Muscle of leg (tissue), 11 donors: ENCODE measurements around the gene KLHDC7B. TPM values are rescaled to one million over a fixed set of nuclear protein-coding genes. Genes with fewer than 3 reads are reported as not detected.

Experiments
- DNase-seq: peaks from one replicate; pipeline ENCODE4 v3.0.0; 2013
- H3K27ac ChIP-seq: one replicate; pipeline ENCODE4 v1.5.1; 2013; ENCODE audit warnings: mild to moderate bottlenecking, low read length, control low read depth
- H3K27me3 ChIP-seq: one replicate; pipeline ENCODE4 v1.6.1; 2013; ENCODE audit warnings: low read length; ENCODE audit not compliant: control insufficient read depth, insufficient read depth
- H3K36me3 ChIP-seq: one replicate; pipeline ENCODE4 v1.6.1; 2013; ENCODE audit warnings: low read length; ENCODE audit not compliant: control insufficient read depth, insufficient read depth
- H3K4me1 ChIP-seq: one replicate; pipeline ENCODE4 v1.6.1; 2013; ENCODE audit warnings: low read length; ENCODE audit not compliant: control insufficient read depth, insufficient read depth
- H3K4me3 ChIP-seq: one replicate; pipeline ENCODE4 v1.5.1; 2013; ENCODE audit warnings: low read length, control low read depth
- H3K9me3 ChIP-seq: replicated peaks from 2 replicates; pipeline ENCODE4 v1.6.1; 2013; ENCODE audit warnings: low read depth, low read length; ENCODE audit not compliant: control insufficient read depth
- WGBS: methylation state at CpG from one replicate; pipeline ENCODE4 v1.1.5; 2013; ENCODE audit warnings: missing lambda C conversion rate; ENCODE audit not compliant: insufficient coverage; 5-methylcytosine and 5-hydroxymethylcytosine counted together
- polyA plus RNA-seq, 8 donors: library from polyadenylated mRNA; unstranded; fragments of 120-200 nt; gene quantifications; one replicate each; pipeline versions ENCODE4 v1.2.1 to v1.2.3, GENCODE V29; 2013; ENCODE audit warnings: inconsistent platforms in 1 of 8, low replicate concordance in 1 of 8; ENCODE audit not compliant: insufficient read length in 8 of 8, insufficient read depth in 1 of 8
- total RNA-seq: library from RNA; stranded (reverse); fragments of 120-200 nt; gene quantifications from one replicate; pipeline ENCODE4 v1.2.4, GENCODE V29; 2013

The KLHDC7B gene
- total and polyA plus RNA-seq, 9 donors: 0.03 to 0.35 (median 0.07) TPM; not detected in 5

DNA sequence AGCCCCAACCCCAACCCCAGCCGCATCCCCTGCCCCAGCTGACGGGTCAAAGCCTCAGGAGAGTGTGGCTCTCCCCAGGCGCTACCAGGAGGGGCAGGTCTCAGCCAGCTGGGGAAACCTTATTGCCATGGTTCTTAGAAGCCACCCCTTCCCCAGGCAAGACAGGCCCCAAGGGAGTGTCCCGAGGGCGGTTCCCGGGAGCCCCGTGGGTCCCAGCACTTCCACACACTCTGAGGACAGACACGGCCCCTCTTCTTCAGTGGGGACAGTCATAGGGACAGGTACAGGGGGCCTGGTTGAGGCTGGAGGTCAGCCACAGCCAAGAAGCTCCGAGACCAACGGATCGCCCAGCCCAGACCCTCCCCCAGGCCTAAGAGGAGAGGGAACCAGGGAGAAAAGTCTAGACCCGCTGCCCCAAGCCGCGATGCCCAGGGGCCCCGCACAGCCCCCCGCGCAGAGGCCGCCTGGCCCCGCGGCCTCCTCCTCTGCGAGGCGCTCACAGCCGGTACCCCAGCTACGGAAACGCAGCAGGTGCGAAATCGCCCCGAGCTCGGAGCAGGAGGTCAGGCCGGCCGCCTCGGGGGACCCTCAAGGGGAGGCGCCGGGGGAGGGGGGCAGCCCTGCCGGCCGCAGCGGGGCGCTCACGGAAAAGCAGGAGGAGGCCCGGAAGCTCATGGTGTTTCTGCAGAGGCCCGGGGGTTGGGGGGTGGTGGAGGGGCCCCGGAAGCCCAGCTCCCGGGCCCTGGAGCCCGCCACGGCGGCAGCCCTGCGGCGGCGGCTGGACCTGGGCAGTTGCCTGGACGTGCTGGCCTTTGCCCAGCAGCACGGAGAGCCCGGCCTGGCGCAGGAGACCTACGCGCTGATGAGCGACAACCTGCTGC, 2.6 kb downstream of the KLHDC7B start:
- H3K27me3 ChIP-seq: peaks cover 70% of the 10 kb centered on the region
- no peak overlapping the region for H3K27ac ChIP-seq
- H3K4me3 ChIP-seq: peak overlapping the region; percentile 8
- WGBS: 2% methylated on average over 50 of the region's 56 CpGs
- no peaks in the 10 kb centered on the region for H3K9me3 ChIP-seq
- no peak for DNase-seq
- no peaks in the 10 kb centered on the region for H3K36me3 ChIP-seq
- peaks cover 13% of the 10 kb centered on the region for H3K4me1 ChIP-seq

DNA sequence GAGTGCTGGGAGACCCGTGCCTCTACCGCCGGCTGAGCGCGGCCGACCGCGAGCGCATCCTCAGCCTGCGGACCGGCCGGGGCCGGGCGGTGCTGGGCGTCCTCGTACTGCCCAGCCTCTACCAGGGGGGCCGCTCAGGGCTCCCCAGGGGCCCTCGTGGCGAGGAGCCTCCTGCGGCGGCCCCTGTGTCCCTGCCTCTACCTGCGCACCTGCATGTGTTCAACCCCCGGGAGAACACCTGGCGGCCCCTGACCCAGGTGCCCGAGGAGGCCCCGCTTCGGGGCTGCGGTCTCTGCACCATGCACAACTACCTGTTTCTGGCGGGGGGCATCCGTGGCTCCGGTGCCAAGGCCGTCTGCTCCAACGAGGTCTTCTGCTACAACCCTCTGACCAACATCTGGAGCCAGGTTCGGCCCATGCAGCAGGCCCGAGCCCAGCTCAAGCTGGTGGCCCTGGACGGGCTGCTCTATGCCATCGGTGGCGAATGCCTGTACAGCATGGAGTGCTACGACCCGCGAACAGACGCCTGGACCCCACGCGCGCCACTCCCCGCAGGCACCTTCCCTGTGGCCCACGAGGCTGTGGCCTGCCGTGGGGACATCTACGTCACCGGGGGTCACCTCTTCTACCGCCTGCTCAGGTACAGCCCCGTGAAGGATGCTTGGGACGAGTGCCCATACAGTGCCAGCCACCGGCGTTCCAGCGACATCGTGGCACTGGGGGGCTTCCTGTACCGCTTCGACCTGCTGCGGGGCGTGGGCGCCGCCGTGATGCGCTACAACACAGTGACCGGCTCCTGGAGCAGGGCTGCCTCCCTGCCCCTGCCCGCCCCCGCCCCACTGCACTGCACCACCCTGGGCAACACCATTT, 3.5 kb downstream of the KLHDC7B start:
- Histone ChIP-seq H3K9me3 (no peaks in the 10 kb centered on the region), H3K4me3 (no peak overlapping the region), H3K4me1 (peaks cover 10% of the 10 kb centered on the region), H3K36me3 (no peaks in the 10 kb centered on the region), H3K27ac (no peak overlapping the region), H3K27me3 (peaks cover 61% of the 10 kb centered on the region)
- WGBS: 64% methylated on average over 61 of the region's 68 CpGs
- DNase-seq: no peak

DNA sequence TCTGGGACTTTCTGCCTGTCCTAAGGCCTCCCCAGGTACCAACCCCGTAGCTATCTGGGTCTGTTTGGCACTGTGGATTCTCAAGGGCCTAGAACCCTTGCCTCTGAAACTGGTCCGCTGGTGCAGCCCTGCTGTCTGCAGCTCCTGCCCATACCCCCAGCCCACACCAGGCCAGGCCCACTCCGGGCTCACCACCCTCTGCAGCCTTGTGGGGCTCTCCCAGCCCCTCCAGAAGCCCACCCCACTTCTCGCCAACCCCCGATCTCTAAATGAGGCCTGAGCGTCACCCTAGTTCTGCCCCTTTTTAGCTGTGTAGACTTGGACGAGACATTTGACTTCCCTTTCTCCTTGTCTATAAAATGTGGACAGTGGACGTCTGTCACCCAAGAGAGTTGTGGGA, 4.7 kb downstream of the KLHDC7B start:
- Histone ChIP-seq H3K36me3 (no peaks in the 10 kb centered on the region), H3K27me3 (peaks cover 49% of the 10 kb centered on the region), H3K4me1 (peaks cover 4% of the 10 kb centered on the region), H3K9me3 (no peaks in the 10 kb centered on the region), H3K27ac (no peak overlapping the region), H3K4me3 (no peak overlapping the region)
- DNase-seq: no peak
- WGBS: 83% methylated on average over 7 of the region's 8 CpGs

DNA sequence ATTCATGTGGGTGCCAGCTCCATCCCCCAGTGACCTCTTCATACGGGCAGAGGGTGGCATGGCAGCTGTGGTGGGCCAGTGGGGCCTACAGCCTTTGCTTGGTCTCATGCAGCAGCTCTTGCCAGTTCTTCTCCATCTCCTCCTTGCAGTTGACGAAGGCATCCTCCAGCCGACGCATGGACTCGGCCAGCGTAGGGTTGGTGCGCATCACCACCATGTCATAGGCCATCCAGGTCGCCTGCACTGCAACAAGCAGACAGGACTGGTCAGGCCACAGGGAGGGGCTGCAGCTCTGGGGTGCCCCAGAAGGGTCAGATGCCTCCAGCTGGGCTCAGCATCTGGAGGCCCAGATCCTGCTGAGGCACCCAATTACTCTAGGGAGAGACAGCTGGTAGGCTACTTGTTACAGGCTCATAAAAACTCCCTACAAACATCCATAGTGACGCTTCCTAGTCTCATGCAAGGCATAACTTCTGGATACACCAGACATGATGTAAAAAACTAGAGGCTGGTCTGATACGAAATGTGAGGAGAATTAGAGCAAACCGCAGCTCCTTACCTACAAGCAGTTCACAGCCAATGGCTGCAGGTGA, 5.6 kb downstream of the KLHDC7B start:
- no peaks in the 10 kb centered on the region for H3K36me3 ChIP-seq
- H3K4me1 ChIP-seq: peaks cover 4% of the 10 kb centered on the region
- no peak overlapping the region for H3K4me3 ChIP-seq
- no peak for DNase-seq
- no peaks in the 10 kb centered on the region for H3K9me3 ChIP-seq
- H3K27ac ChIP-seq: no peak overlapping the region
- peaks cover 40% of the 10 kb centered on the region for H3K27me3 ChIP-seq
- WGBS: 89% methylated on average over 8 of the region's 11 CpGs

DNA sequence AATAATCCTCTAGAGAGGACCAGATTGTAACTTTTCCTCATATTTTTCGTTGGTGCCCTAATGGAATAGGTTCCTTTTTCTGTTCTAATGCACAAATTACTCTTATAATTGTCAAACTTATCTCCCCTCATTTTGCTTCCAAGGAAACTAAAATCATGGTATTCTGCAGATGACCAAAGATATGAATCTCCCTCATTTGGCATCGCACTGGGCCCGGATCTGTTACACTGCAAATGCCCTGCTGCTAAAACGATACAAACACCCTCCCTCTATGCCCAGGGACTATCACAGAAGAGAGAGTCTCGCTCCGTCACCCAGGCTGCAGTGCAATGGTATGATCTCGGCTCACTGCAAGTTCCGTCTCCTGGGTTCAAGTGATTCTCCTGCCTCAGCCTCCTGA, 7.6 kb downstream of the KLHDC7B start:
- no peaks in the 10 kb centered on the region for H3K9me3 ChIP-seq
- H3K27me3 ChIP-seq: peaks cover 22% of the 10 kb centered on the region
- no peak overlapping the region for H3K27ac ChIP-seq
- DNase-seq: no peak
- H3K36me3 ChIP-seq: no peaks in the 10 kb centered on the region
- 95% methylated on average over 6 of the region's 8 CpGs for WGBS
- no peak overlapping the region for H3K4me3 ChIP-seq
- peaks cover under 1% of the 10 kb centered on the region for H3K4me1 ChIP-seq

DNA sequence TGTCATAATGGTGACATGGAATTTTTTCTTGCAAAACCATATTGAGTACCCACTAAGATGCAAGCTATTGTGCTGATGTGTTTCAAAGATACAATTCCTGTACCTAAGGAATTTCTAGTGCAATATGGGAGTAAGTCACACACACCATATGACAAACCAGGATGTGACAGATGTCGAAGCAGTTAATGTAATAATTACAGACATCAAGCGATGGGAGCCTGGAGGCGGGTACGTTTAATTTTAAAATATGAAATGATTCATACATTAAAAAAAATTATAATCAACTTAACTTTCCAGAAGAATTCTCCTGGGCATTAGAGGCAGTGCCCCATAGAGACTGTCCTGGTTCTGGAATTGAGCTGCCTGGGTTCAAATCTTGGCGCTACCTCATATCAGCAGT, 11.0 kb downstream of the KLHDC7B start:
- Histone ChIP-seq H3K9me3 (no peaks in the 10 kb centered on the region), H3K4me1 (no peaks in the 10 kb centered on the region), H3K27ac (no peak overlapping the region), H3K27me3 (peaks cover 8% of the 10 kb centered on the region), H3K4me3 (no peak overlapping the region), H3K36me3 (no peaks in the 10 kb centered on the region)
- no CpG with 5 or more reads among the region's 5 CpGs for WGBS
- DNase-seq: no peak

DNA sequence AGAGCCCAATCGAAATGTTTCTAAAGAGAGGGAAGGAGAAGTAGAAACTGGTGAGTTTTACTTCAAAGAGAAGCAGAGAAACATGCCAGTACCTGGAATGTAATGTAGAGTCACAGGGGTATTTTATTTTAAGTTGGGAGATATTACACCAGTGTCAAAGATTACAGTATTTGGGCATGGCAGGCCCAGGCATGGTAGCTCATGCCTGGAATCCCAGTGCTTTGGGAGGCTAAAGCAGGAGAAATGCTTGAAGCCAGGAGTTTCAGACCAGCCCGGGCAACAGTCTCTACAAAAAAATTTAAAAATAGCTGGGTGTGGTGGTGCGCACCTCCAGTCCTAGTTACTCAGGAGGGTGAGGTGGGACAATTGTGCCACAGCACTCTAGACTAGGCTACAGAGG, 14.3 kb downstream of the KLHDC7B start:
- WGBS: 81% methylated on average over 3 of the region's 3 CpGs
- H3K9me3 ChIP-seq: no peaks in the 10 kb centered on the region
- no peak for DNase-seq
- H3K27me3 ChIP-seq: peaks cover 11% of the 10 kb centered on the region
- peaks cover 10% of the 10 kb centered on the region for H3K4me1 ChIP-seq
- H3K27ac ChIP-seq: no peak overlapping the region
- no peak overlapping the region for H3K4me3 ChIP-seq
- no peaks in the 10 kb centered on the region for H3K36me3 ChIP-seq

DNA sequence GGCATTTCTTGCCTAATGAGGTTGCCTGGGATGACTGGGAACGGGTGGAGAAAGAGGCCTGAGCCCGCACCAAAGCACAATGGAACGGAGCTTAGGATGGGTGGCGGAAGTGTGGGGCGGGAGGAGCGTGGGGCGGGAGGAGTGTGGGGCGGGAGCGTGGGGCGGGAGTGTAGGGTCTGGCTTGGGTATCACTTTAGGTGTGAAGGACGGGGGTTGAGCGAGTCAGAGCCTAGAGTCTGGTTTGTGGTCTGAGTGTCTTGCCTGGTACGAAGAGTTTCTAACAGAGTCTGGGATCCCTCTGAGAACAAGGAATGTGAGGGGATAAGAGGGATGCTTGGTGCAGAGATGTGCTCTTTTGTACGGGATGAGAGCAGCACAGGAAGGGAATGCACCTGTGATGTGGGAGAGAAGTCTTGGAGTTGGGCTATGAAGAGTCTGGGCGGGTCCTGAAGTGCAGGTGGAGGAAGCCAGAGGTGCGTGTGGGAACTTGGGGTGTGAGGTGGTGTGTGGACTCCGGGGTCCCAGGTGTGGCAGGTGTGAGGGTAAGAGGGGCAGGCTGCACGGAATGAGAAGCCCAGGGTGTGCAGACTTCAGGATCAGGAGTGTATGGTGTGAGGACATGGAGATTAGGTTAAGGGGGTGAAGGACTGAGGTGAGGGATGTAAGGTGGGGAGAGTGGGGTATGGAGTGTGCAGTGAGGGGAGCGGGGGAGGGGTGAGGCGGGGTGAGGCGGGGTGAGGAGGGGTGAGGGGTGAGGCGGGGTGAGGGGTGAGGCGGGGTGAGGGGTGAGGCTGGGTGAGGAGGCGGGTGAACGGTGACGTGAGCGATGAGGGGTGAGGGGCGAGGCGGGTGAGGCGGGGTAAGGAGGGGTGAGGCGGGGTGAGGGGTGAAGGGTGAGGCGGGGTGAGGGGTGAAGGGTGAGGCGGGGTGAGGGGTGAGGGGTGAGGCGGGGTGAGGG, 16.0 kb downstream of the KLHDC7B start:
- Histone ChIP-seq H3K36me3 (no peaks in the 10 kb centered on the region), H3K27me3 (peaks cover 14% of the 10 kb centered on the region), H3K9me3 (no peaks in the 10 kb centered on the region), H3K27ac (no peak overlapping the region), H3K4me1 (peaks cover 10% of the 10 kb centered on the region), H3K4me3 (no peak overlapping the region)
- 57% methylated on average over 14 of the region's 34 CpGs for WGBS
- DNase-seq: no peak

DNA sequence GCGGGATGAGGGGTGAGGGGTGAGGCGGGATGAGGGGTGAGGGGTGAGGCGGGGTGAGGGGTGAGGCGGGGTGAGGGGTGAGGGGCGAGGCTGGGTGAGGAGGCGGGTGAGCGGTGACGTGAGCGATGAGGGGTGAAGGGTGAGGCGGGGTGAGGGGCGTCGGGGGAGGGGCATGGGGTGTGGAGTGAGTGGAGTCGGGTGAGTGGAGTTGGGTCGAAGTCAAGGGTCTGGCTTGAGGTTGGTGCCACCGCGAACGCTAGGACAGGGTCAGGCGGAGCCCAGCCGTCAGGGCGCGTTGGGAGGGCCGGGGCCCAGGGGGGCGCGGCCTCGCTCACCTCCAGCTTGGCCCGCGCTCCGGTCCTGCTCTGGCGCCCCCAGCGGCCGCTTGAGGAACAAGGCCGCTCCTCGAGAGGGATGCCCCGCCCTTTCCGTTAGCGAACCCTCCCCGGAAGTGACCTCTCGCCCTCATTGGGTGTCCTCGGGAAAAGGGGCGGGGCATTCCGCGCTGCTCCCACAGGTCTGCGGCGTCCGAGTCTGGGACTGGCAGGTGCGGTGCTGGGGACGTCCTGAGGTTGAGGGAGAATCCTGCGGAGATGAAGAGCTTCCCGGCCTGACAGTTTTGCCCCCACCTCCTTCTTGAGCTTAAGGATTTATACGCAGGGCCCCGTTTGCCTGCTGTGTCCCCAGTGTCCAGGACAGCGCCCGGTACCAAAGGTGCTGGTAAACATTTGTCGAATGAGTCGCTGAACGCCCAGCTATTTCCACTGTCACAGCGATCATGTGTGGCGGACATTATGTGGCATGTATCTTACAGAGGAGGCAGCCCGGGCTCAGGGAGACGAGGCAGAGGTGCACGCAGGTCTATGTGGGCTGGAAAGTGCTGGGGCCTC, 17.1 kb downstream of the KLHDC7B start, which contains the start of gene SYCE3:
Gene SYCE3 (minus strand): TSS at position 397 of the 890 bp plus-strand sequence. CDS start 6,514 bp downstream, outside the sequence.
- H3K36me3 ChIP-seq: no peaks in the 10 kb centered on the region
- WGBS: under 1% methylated on average over 46 of the region's 61 CpGs
- peak within 1 kb of the TSS; percentile 58 for H3K4me3 ChIP-seq
- peaks cover 14% of the 10 kb centered on the region for H3K27me3 ChIP-seq
- H3K9me3 ChIP-seq: no peaks in the 10 kb centered on the region
- no peak within 1 kb of the TSS for H3K27ac ChIP-seq
- peak; percentile 96 for DNase-seq
- H3K4me1 ChIP-seq: peaks cover 10% of the 10 kb centered on the region
